ENCODE results near the gene FAM53B.

DNA sequence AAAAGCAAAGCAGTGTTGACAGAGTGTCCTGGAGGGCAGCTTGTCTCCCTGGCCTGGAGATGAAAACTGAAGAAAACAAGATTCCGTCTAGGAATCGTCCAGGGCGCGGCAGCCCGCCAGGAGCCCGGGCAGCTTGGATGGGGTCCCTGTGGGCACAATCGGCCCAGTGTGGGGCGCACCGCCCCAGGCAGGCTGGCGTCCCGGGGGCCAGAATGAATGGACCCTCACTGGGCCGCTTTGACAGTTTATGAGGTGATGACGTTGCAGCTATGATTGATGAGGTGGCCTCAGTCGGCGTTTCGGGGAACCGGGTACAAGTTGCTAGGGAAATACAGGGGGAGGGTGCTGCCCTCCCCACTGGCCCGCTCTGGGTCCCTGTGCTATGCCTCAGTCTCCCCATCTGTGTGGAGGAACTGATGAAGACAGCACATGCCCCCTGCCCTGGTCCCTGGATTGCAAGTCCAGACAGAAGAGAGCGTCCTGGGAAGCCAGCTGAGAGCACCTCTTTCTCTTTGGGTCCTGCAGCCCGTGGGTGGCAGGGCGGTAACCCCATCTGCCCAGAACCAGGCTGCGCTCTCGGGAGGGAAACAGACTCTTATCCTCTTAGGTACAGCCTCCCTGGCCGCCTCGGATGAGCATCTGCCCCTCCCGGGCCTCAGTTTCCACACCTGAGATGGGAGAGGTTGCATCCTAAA, 151.3 kb downstream of the FAM53B start:
- TF ChIP-seq POLR2A (IDR thresholded peaks at IDR 0.05; ENCODE audit: low read depth, low read length) (no peak), POLR2AphosphoS5 (IDR thresholded peaks at IDR 0.05; ENCODE audit: low read depth, low read length) (no peak), TAF1 (IDR thresholded peaks at IDR 0.05; ENCODE audit: borderline replicate concordance, low read depth, low read length) (no peak)

Measured in GM12892 (cell line).